ENCODE data around the gene SEC23A. TPM values are rescaled to one million over a fixed set of nuclear protein-coding genes. Genes with fewer than 3 reads are reported as not detected.
"Not testable (repeated sequence)": the region's sequence is repeated elsewhere in the genome, so short reads cannot be mapped to it uniquely, and the experiment has no call there.

SEC23A gene
- total RNA-seq, 1 experiment from 2014 or later = 108 TPM

- H3K4me3 Mint-ChIP-seq (ENCODE audit: unreplicated experiment) = peak overlapping the region; percentile 50
- DNase-seq = peak in 1 of 2 experiments; percentile 69
- ChIA-PET POLR2A (interaction anchor here (0.6 to 1.7 kb wide), 3 partner anchors 17 to 146 kb away, joined by 3 to 18 read pairs (median 3); partner anchors contain the start of genes SEC23A and TRAPPC6B), CTCF (interaction anchor here (0.6 to 1.3 kb wide), 3 partner anchors 9 to 353 kb away, joined by 3 to 4 read pairs (median 4); no protein-coding TSS in a partner anchor)
- Histone ChIP-seq H3K27me3 (replicated peaks; ENCODE audit: control insufficient read depth, insufficient read depth, low read length) (no peaks in the 10 kb centered on the region), H3K4me1 (peaks cover 38% of the 10 kb centered on the region), H3K36me3 (ENCODE audit: control insufficient read depth, insufficient read depth, low read length) (no peaks in the 10 kb centered on the region), H3K4me3 (ENCODE audit: low read depth, low read length) (no peak overlapping the region), H3K9me3 (no peaks in the 10 kb centered on the region)
- TF ChIP-seq, protein P1, sequence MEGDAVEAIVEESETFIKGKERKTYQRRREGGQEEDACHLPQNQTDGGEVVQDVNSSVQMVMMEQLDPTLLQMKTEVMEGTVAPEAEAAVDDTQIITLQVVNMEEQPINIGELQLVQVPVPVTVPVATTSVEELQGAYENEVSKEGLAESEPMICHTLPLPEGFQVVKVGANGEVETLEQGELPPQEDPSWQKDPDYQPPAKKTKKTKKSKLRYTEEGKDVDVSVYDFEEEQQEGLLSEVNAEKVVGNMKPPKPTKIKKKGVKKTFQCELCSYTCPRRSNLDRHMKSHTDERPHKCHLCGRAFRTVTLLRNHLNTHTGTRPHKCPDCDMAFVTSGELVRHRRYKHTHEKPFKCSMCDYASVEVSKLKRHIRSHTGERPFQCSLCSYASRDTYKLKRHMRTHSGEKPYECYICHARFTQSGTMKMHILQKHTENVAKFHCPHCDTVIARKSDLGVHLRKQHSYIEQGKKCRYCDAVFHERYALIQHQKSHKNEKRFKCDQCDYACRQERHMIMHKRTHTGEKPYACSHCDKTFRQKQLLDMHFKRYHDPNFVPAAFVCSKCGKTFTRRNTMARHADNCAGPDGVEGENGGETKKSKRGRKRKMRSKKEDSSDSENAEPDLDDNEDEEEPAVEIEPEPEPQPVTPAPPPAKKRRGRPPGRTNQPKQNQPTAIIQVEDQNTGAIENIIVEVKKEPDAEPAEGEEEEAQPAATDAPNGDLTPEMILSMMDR (IDR thresholded peaks at IDR 0.05; ENCODE audit: insufficient read depth in 1 of 2, low read depth in 1 of 2, low read length in 1 of 2, severe bottlenecking in 1 of 2, unreplicated experiment in 1 of 2) = no peak
- no peaks in the 10 kb centered on the region for H3K27me3 Mint-ChIP-seq (ENCODE audit: insufficient read depth, unreplicated experiment)
- peaks cover 49% of the 10 kb centered on the region for H3K4me1 Mint-ChIP-seq (ENCODE audit: low read depth, unreplicated experiment)
- no peak overlapping the region for H3K27ac Mint-ChIP-seq (ENCODE audit: unreplicated experiment)
- H3K36me3 Mint-ChIP-seq (ENCODE audit: insufficient read depth, unreplicated experiment) = peaks cover 30% of the 10 kb centered on the region
- H3K9me3 Mint-ChIP-seq (ENCODE audit: unreplicated experiment) = no peaks in the 10 kb centered on the region
- intact Hi-C loops (cut with micrococcal nuclease; ENCODE audit: unreplicated experiment) = loop anchor here (2.0 to 10.0 kb wide), 3 partner anchors 59 to 1059 kb away; partner anchors contain the start of gene SEC23A
- no TSS peak for BruUV-seq (replicated peaks)
These were observed 78.8 kb downstream of the SEC23A start for GRCh38 chr14:39023939-39024871.

GRCh38 chr14:39017096-39018016, 85.7 kb downstream of the SEC23A start:
- DNase-seq = peak; percentile 38 to 49
- H3K4me1 ChIP-seq; H3K27ac Mint-ChIP-seq (ENCODE audit: unreplicated experiment); intact Hi-C loops (cut with micrococcal nuclease; ENCODE audit: unreplicated experiment); H3K9me3 Mint-ChIP-seq (ENCODE audit: unreplicated experiment); H3K4me1 Mint-ChIP-seq (ENCODE audit: low read depth, unreplicated experiment); POLR2A ChIA-PET; BruUV-seq (replicated peaks); H3K4me3 ChIP-seq (ENCODE audit: low read depth, low read length); H3K27me3 Mint-ChIP-seq (ENCODE audit: insufficient read depth, unreplicated experiment); H3K36me3 ChIP-seq (ENCODE audit: control insufficient read depth, insufficient read depth, low read length); H3K9me3 ChIP-seq; H3K27me3 ChIP-seq (replicated peaks; ENCODE audit: control insufficient read depth, insufficient read depth, low read length); H3K4me3 Mint-ChIP-seq (ENCODE audit: unreplicated experiment): not testable (repeated sequence)
- CTCF ChIA-PET = interaction anchor here (0.8 to 1.7 kb wide), 2 partner anchors 8 to 9 kb away, joined by 4 to 7 read pairs; no protein-coding TSS in a partner anchor
- H3K36me3 Mint-ChIP-seq (ENCODE audit: insufficient read depth, unreplicated experiment) = peaks cover 25% of the 10 kb centered on the region

GRCh38 chr14:39016733-39017095, 86.3 kb downstream of the SEC23A start:
- intact Hi-C loops (cut with micrococcal nuclease; ENCODE audit: unreplicated experiment) = no loop called here
- Mint-ChIP-seq H3K9me3 (ENCODE audit: unreplicated experiment) (no peaks in the 10 kb centered on the region), H3K4me1 (ENCODE audit: low read depth, unreplicated experiment) (peaks cover 6% of the 10 kb centered on the region), H3K27ac (ENCODE audit: unreplicated experiment) (peak overlapping the region; percentile 12), H3K4me3 (ENCODE audit: unreplicated experiment) (no peak overlapping the region), H3K27me3 (ENCODE audit: insufficient read depth, unreplicated experiment) (no peaks in the 10 kb centered on the region), H3K36me3 (ENCODE audit: insufficient read depth, unreplicated experiment) (peaks cover 31% of the 10 kb centered on the region)
- H3K4me3 ChIP-seq (ENCODE audit: low read depth, low read length) = no peak overlapping the region
- TF ChIP-seq, protein P1 (IDR thresholded peaks at IDR 0.05; ENCODE audit: insufficient read depth in 1 of 2, low read depth in 1 of 2, low read length in 1 of 2, severe bottlenecking in 1 of 2, unreplicated experiment in 1 of 2) = no peak
- H3K27me3 ChIP-seq (replicated peaks; ENCODE audit: control insufficient read depth, insufficient read depth, low read length) = no peaks in the 10 kb centered on the region
- BruUV-seq (replicated peaks) = no TSS peak
- DNase-seq = no peak
- no peaks in the 10 kb centered on the region for H3K36me3 ChIP-seq (ENCODE audit: control insufficient read depth, insufficient read depth, low read length)
- ChIA-PET POLR2A (no interaction called here), CTCF (interaction anchor here (0.6 to 1.7 kb wide), 2 partner anchors 9 to 416 kb away, joined by 3 to 7 read pairs; partner anchors contain the start of gene FBXO33)
- no peaks in the 10 kb centered on the region for H3K9me3 ChIP-seq
- H3K4me1 ChIP-seq = peaks cover 4% of the 10 kb centered on the region; the same call in 1 of the 2 replicates
